Hematopoietic multipotent progenitor cell treated with erythropoietin and hydrocortisone succinate and interleukin-3 and kit ligand, for 8 days (in vitro differentiated cells): Measurements from ENCODE around the gene PDXK.

Source experiments
- DNase-seq: peaks from one replicate; pipeline ENCODE4 v3.0.0-alpha.2; 2015

PDXK gene

GRCh38 chr21:43726686-43727518, 8.0 kb downstream of the PDXK start:
- DNase-seq: peak; percentile 56

DNA sequence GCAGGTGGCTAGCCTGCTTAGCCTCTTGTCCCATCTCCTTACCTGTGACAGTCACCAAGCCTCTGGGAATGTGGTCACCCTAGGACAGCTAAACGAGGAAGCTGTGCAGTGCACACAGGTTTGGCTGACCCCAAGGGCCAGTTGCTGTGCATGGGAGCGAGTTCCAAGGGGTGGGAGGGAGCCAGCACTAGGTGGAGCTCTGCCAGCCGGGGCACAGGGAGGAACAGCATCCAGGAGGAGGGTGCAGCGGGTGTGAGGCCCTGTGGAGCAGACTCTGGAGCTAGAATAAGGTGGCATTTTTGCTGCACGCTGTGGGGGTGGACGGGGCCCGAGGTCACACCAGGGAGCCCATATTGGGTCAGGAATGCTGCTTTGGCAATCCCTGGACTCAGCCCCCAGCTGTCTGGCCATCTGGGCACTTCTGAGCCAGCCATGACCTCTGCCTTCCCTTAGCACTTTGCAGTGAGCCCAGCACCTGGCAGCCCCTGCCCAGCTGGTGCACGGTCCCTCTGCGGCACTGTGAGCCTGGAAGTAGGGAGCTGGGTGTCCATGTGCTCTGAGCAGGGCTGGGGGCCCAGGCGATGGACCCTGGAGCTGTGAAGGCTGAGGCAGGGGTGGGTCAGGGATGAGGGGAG, 8.7 kb downstream of the PDXK start:
- DNase-seq: peak; percentile 60

GRCh38 chr21:43728154-43728466, 9.2 kb downstream of the PDXK start:
- DNase-seq: no peak

GRCh38 chr21:43728467-43729390, 9.8 kb downstream of the PDXK start:
- peak; percentile 98 for DNase-seq

DNA sequence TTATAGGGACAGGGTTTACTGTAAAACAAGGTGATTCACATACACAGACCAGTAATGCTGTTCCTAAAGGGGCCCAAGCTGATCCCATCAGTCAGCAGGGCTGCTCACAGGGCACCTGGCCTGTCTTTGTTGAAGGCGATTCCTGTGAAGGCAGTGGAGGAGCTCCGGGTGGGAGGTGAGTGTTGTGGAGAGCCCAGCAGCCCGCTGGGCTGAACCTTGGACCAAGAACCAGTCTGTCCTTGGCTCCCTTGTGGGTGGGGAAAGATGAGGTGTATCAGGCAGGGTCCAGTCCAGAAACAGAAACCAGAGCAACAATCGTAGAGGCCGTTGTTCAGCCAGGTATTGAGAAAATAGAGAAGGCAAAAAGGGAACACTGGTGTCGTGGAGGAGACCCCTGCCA, 12.5 kb downstream of the PDXK start:
- no peak for DNase-seq

GRCh38 chr21:43731891-43732711, 13.2 kb downstream of the PDXK start:
- no peak for DNase-seq

DNA sequence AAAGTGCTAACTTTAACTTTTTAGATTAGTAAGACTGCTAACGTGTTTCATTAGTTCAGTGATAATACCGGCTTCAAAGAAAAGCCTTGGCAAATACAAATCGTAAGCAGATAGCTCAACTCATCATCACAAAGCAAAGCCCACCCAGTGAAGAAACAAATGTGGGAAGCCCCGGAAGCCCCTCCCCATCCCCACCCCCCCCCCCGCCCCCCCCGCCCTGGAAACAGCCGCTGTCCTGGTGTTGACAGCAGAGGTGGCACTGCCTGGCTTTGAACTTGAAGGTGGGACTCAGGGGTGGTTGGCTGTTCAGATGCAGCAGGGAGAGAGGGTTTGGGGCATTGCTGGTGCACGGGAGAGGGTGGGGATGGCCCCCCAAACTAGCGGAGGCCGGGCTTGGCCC, 14.1 kb downstream of the PDXK start:
- no peak for DNase-seq

DNA sequence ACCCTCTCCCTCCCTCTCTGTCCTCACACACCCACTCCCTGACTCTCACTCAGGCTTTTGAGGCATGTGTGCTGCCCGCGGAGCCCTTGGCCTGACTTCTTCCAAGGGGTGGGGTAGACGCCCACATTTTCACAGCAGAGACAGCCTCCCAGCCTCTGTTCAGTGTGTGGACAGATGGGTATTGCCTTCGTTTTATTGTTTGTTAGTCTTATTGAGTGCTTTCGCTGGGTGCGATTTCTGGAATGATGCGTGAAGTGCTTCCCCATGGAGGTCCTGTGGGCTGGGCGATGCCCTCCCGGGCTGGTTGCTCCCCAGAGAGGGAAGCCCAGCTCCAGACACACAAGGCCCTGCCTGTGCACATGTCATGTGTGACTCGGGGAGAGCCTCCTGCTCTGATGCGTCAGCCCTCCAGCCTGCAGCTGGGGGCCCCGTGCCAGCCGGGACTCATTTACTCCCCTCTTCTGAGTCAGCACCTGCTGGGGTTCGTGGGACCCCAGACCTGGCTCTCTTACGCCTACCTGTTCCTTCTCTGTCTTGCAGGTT, 14.7 kb downstream of the PDXK start:
- DNase-seq: peak; percentile 29

DNA sequence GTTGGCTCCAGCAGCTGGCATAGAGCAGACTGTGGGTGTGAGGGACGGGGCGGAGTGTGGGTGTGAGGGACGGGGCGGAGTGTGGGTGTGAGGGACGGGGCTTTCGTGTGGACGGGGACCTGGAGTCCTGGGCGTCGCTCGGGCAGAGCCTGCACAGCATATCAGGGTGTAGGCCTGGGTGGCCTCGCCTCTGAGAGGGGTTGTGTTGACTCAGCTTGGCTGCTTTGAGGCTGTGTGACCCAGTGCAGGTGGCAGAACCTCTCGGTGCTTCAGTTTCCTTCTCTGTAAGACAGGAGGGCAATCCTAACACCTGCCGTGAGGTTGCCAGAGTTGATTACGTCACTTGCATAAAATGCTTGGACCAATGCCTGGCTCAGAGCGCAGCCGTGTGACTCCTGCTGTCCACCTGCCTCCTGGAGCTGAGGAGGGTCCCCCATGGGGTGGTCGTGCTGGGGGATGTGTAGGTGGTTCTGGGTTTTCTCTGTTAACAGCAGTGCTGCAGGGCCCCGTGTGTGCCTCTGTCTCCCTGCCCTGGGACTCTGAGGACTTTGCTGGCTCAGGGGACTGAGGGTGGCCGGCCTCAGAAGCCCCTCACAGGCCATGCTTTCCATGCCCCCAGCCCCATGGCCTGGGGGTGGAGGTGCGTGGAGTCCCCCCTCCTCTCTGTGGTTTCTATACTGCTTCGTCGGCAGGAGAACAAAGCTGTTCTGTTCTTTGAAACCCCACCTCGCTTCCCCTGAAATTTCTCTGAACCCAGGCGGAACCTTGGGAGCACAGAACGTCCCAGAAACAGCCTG, 15.4 kb downstream of the PDXK start:
- peak; percentile 65 for DNase-seq

GRCh38 chr21:43734928-43735229, 15.9 kb downstream of the PDXK start:
- DNase-seq: no peak

GRCh38 chr21:43735236-43736091, 16.5 kb downstream of the PDXK start:
- no peak for DNase-seq

DNA sequence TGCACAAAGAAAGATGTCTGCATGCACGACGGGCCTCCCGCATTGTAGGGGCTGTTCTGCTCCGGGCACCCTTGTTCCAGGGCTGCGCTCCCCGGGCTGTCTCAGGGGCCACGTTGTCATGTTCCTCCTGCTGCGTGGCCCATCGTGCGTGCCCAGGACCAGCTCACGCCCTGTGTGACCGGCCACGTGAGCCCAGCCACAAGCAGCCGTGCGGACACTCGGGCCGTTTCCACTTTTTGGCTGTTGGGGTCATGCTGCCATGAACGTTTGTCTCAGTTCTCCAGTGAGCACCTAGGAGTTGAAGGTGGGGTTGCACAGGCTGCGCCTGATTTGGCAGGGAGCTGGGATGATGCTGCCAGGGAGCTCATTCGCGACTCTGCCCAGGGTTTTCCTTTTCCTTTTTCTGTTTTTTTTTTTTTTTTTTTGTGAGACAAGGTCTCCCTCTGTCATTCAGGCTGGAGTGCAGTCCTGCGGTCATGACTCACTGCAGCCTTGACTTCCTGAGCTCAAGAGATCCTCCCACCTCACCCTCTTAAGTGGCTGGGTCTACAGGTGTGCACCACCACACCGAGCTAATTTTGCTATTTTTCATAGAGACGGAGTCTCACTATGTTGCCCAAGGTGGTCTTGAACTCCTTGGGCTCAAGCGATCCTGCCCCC, 17.4 kb downstream of the PDXK start:
- no peak for DNase-seq

DNA sequence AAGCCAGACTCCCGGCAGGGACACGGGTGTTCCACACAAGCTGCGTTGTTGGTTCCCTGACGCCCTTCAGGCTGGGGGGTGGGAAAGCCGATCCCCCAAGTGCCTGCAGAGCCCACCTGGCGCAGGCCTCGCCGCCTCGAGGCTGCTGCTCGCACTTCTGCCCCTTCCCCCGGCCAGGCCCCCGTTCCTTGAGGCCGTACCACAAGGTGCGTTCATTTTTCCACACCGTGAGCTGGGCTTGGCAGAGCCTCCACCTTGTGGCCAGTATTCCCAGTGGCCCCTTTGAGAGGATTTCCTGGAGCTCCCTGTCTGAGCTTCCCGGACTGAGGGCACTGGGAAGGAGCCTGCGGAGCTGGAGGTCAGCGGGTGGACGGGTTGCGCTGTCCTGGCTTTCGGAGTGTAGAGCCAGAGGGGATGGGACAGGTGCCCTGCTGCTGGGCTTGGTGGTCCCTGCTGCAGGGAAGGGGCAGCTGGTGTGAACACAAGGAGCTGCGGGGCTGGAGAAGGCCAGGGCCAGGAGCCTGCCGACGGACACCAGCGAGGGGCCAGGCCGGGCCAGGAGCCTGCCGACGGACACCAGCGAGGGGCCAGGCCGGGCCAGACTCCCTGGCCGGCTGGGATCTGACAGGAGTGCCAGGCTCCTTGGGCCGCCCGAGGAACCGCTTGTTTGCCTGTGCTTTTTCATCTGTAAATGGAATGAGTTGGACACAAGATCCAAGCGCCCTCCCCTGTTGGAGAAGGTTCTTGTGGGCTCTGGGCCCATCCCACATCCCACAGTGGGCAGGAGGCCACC, 18.4 kb downstream of the PDXK start:
- no peak for DNase-seq

DNA sequence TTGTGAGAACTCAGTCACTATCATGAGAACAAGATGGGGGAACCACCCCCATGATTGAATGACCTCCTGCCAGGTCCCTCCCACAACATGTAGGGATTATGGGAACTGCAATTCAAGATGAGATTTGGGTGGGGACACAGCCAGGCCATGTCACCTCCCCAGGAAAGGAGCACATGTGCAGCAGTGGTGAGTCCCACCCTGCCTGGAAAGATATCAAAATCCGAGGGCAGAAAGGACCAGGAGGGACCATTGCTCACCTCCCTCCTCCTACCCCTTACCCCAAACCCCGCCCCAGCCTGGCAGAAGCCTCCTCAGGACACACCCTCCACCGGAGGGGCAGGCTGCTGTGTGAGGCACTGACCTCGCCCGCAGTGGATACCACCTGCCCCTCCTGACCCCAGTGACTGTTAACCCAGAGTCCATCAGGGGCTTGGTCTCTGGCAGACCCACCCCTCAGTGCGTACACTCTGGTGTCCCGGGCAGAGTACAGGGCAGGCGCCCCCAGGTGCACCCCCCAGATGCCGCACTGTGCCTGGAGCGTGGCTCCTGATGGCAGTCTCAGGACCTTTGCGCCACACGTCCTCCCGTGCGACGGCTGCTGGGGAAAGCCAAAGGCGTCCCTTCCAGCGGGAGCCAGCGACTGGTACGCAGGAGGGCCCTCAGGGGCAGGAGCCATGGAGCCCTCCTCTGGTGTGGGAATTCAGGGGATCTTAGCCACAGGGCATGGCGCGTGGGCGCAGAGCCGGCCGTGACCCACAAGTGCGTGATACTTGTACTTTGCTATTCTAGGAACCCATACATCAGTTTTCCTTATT, 20.9 kb downstream of the PDXK start:
- peak; percentile 78 for DNase-seq

DNA sequence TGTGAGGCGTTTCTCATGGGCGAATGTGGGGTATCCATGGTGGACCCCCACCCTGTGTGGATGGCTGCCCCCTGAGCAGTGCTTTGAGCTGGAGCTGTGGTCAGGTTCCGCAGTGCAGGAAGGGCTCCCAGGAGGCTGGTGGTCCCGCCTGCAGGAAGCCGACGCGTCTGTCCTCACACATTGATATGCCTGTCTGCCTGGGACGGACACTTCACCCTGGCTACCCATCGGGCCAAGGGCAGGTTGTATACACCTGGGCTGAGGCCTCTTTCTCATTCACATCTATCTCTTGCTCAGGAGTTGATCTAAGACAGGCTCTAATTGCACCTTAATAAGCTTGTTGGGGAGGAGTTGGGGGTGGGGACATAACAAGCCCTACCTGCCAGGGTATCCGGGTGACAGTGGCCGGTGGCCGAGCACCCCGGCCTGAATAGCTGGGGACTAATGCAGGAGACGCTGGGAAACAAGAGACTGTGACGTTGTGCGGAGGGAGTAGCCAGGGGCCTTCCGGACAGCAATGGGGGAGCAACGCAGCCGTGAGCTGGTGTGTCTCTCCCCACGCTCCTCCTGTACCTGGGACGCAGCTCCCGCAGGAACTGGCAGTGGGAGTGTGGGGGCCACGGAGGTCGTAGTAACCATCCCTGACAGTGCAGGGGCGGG, 21.7 kb downstream of the PDXK start:
- no peak for DNase-seq

DNA sequence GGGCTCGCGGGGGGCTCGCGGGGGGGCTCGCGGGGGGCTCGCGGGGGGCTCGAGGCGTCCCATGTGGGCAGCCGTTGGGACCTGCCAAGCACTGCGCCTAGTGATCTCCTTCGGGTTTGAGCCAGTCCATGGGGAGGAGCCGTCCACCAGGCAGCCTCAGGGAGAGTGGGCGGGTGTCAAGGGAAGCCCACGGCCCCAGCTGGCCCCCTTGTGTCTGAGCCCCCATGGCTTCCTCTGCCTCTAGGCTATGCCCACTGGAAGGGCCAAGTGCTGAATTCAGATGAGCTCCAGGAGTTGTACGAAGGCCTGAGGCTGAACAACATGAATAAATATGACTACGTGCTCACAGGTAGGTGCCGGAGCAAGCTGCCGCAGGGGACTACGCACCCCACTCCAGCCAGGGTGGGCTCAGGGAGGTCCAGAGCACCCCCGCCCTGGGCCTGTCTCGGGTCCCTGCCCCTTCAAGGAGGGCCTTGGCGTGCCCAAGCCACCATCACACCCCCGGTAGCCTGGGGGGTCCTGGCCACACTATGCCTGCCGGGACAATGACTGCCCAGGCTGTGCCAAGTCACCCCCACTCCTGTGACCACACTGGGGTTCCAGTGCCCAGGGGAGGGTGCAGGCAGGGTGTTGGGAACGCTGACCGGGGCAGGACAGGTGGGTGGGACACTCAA, 22.6 kb downstream of the PDXK start:
- no peak for DNase-seq

- peak; percentile 63 for DNase-seq
Observed at GRCh38 chr21:43743947-43744346, 25.0 kb downstream of the PDXK start.
